ENCODE data around the gene BTBD18. TPM values are rescaled to one million over a fixed set of nuclear protein-coding genes. Genes with fewer than 3 reads are reported as not detected.

The BTBD18 gene, protein sequence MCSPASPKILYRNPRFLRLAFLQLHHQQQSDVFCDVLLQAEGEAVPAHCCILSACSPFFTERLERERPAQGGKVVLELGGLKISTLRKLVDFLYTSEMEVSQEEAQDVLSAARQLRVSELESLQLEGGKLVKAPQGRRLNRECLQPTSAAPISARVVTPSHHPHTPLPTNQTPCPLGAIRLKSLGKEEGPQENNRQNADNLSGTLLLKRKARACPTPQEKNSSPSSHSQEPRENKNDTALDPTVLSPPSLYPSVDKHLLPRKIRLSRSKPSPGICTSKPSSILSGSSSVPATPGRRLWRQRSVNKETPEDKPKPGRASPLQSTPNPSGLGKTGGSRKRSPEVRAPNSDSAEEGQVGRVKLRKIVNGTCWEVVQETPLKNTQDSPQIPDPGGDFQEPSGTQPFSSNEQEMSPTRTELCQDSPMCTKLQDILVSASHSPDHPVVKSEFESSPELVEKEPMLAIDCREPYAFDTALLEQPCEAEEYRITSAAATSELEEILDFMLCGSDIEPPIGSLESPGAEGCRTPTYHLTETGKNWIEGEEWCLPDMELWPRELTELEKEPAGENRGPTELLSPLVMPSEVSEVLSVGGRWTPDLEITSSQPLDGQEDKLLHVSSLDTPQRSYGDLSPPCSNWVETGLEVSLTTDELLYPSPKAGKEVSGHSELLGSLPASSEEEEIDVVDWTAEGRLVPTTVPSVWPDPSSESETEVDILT
- total RNA-seq (2014; rRNA removed; shearing (Covaris generic)), result not detected in 2 replicates

DNA sequence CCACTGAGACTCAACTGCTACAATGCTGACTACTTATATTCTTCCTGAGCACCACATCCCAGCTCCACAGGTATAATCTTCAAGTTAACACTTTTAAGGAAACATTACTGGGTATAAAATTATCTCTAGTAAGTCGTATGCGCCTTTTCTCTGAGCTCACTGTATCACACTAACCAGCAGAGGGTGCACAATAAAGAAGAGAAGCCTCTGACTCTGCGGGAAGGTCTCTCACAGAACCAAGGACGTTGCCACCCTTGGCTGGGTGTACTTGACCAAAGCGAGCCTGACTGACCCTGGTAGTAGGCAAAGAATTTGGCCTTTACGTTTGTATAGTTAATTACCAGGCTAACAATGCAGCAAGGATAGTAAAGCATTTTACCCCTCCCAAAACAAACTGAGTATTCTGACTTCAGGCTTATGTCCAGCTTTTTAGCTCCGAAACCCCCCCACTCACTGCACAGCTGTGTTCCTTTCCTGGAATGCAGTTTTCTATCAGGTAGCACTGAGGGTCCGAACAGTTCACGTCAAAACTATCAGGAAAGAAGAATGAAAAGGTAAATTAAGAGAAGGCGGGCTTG, at the start of gene BTBD18:
Gene BTBD18 (minus strand): TSS at position 144 of the 578 bp plus-strand sequence. CDS start 631 bp downstream, outside the sequence.
- in situ Hi-C loops (cut with HindIII; ENCODE audit: low sequenced_read_pairs), result no loop called here
- peak; percentile 19 for DNase-seq (ENCODE audit: low spot score)

DNA sequence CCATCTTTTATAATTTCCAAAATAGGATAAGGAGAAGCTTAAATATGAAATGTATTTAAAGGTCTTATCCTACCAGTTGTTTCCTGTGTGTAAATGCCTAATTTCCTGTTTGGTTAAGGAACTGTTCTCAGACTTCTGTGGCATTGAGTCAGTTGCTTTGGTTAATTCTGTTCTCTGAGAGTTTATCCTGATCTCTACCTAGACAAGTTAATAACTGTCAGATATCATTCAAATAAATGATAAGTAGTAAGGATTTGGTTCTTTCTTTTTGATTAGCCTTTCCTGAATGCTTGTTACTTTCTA, 49.5 kb upstream of the BTBD18 start:
- in situ Hi-C loops (cut with HindIII; ENCODE audit: low sequenced_read_pairs), result no loop called here
- no peak for DNase-seq (ENCODE audit: low spot score)

DNA sequence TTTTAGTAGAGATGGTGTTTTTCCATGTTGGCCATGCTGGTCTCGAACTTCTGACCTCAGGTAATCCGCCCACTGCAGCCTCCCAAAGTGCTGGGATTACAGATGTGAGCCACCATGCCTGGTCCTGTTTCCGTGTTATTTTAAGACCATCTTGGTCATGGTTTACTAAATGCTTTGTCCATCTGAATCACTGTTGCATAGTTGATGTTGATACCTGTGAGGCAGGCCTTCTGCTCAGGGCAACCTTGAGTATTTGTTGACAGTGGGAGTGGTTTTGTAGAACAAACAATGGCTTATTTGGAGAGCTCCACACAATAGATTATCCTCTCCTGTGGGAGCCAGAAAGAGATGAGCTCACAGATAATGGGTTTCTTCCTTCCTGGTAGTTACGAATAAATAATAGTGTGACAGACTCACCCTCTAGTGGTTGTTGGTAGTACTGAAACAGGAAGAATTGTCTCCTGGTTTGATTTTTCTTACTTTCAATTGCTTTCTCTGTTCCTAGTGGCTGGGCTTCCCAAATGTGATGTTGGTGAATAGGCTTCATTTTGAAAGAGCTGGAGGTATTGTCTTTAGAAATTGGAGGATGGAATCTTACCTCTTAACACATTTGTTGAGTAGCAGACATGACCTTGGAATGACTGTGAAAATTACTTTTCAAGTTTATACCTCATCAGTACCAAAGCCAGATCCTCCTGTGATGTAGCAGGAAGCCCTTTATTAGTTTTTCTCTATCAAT, 49.0 kb upstream of the BTBD18 start:
- peak; percentile 78 for DNase-seq (ENCODE audit: low spot score)
- in situ Hi-C loops (cut with HindIII; ENCODE audit: low sequenced_read_pairs), result no loop called here

DNA sequence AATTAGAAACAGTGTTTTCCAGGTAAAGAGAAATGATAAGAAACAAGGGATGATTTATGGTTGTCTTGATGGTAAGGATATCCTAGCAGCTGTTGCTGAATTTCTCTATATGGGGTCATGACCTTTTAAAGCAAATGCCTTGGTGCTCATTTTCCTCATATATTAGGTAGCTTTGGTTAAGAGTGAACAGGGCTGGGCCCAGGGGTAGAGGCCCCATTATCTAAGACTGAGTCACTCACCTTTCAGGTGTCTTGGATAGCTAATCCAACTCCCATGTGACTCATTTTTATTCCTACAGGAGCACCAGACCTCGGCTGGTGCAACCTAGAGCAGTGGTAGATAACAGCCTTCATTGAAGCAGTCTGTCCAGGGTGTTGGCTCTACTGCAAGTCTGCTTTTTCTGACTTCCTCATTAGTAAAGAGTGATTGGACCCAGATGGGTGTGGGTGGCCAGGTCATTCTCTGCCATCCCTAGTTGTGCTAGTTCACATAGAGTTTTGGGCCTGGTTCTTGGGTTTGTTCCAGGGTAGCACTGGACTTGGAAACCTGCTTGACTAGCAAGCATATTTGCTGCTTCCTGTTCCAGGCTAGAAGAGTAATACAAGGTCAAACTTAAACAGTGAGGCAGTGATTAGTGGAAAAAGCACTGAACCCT, 47.4 kb upstream of the BTBD18 start:
- in situ Hi-C loops (cut with HindIII; ENCODE audit: low sequenced_read_pairs), result no loop called here
- peak; percentile 37 for DNase-seq (ENCODE audit: low spot score)

DNA sequence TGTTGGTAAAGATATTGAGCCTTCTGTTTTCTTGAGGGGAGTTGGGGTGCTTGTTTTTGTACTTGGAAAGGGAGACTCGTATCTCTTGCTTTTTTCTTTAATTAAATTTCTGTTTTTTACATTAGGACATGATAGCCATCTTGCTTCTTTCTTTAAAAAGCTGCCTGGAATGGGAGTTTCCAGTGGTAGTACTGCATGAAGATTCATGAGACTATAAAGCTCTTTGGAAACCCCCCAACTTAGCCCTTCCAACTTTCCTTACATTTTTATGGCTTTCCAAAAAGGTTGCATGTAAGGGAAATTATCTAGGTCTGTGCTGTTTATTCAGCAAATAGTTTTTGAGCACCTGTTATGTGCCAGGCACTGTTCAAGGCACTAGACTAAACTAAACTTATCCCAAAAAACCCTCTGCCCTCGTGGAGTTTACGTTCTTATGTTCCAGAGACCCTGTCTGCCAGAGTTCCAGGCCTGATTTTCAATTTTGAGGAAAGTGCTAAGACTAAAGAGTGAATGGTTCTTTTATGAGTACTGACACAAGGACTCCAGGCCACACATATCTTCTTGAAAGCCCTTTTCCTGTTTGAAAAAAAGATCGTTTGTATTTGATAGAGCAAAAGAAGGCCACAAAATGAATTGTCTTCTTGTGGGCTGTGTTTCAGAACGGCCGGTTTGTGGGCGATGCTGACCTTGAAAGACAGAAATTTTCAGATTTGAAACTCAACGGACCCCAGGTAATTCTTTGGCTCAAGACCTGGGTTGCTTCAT, 41.9 kb upstream of the BTBD18 start:
- no peak for DNase-seq (ENCODE audit: low spot score)
- in situ Hi-C loops (cut with HindIII; ENCODE audit: low sequenced_read_pairs), result no loop called here

DNA sequence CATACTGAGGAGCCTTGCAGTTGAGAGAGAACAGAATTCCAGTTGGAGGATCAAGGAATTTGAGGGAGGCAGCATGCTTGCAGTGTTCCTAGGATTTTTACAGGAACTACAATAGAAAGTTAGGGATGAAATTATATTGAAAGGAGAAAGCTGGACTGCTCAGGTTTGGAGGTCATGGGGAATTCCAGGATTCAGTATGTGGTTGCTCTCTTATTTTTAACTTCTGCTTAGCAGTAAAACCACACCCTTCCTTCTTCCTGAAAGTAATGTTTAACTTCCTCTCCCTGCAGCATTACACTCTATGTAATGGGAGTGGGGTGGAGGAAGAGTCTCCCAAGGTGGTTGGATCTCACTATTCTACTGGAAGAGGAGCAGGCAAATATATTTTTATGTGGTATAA, 41.3 kb upstream of the BTBD18 start:
- in situ Hi-C loops (cut with HindIII; ENCODE audit: low sequenced_read_pairs), result no loop called here
- DNase-seq (ENCODE audit: low spot score), result no peak

DNA sequence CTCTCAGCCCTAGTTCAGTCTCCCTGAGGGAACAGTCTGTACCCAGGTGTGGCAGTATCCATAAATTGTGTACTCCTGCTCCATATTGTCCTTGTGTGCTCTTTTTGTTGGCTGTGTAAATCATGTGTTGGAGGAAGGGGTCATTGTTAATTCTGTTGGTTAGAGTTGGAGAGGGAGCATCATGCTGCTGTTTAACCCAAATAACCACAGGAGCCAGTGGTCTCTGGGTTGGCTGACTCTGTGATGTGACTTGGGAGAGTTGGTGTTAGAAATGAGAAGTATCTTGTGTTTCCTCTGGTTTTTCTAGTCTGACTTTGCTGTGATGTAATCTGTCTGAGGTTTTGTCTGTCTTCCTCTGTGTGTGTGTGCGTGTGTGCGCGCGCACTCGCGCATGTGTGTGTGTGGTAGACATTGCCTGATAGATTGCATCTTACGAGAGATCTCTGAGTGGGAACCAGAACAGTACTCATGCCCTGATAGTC, 40.5 kb upstream of the BTBD18 start:
- in situ Hi-C loops (cut with HindIII; ENCODE audit: low sequenced_read_pairs), result no loop called here
- DNase-seq (ENCODE audit: low spot score), result no peak

DNA sequence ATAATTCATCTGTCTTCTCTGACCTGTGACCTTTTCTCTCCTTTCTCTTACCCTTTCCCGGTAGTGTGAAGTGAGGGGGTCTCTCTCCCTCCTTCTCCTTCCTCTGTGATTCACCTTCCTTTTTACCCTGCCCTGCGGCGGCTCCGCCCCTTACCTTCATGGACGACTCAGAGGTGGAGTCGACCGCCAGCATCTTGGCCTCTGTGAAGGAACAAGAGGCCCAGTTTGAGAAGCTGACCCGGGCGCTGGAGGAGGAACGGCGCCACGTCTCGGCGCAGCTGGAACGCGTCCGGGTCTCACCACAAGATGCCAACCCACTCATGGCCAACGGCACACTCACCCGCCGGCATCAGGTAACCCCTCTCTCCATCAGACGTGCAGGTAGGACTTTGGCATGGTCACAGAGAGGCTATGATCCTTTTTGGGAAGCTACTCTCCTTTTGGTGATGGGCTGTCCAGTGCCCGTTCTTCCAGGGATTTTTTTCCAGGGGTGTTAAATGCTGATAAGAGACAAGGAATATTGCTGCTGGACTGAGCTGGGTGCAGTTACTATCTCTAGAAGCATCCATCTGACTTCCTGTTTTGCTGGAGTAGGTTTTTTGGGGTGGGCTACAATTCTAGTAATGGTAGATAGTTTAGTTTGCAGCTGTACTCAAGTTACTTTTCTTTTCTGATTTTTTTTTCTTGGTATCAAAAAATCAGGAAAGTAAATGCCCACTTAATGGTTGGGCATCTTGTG, 39.9 kb upstream of the BTBD18 start:
- in situ Hi-C loops (cut with HindIII; ENCODE audit: low sequenced_read_pairs), result no loop called here
- DNase-seq (ENCODE audit: low spot score), result no peak

DNA sequence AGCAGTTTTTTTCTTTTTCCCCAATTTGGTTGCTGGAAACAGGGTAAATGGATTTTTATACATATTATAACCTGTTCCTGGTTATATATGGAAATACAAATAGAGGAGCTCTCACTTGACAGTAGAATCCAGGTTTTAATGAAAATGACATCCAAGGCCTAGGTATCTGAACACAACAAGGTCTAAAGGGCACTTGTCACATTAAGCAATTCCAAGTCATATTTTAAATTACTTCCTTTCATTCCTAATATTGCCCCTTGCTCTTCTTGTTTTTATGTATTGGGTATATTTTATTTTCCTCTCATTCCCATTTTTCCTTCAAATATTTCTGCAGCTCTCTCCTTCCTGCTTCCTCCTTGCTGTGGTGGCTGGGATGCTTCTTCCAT, 37.1 kb upstream of the BTBD18 start:
- in situ Hi-C loops (cut with HindIII; ENCODE audit: low sequenced_read_pairs), result no loop called here
- DNase-seq (ENCODE audit: low spot score), result no peak

DNA sequence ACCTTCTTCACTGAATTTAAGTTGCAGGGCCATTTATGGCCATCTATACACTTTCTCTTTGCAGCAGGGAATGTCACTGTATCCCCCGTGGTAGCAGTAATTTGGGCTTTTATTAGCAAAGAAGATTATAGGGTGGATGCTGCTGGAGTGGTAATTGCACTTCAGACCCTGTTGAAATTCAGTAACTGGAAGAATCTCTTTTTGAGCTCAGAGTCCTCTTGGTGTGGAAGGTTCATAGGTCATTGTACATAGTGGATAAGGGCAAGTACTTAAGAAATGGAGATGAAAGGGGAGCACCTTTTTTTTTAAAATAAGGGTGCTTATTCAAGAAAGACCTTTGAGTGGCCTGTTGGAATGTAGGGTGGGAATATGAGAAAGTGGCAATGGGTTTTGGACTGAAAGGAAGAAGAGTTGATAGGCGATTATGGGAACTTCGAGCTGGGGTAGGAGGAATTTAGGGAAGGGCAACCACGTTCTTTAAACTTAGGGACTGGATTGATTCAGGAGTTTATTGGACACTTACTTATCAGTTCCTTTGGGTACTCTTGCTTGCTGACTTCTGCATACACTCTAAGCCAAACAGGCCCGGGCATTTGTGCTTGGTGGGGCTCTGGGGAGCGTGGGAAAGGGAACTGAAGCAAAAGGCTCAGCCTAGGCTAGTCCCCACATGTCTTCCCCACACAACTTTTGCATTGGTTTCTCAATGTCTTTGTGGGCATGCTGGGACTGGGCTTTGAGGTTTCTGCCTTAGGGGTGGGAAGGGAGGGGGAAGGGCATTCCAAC, 36.5 kb upstream of the BTBD18 start:
- no peak for DNase-seq (ENCODE audit: low spot score)
- in situ Hi-C loops (cut with HindIII; ENCODE audit: low sequenced_read_pairs), result no loop called here

DNA sequence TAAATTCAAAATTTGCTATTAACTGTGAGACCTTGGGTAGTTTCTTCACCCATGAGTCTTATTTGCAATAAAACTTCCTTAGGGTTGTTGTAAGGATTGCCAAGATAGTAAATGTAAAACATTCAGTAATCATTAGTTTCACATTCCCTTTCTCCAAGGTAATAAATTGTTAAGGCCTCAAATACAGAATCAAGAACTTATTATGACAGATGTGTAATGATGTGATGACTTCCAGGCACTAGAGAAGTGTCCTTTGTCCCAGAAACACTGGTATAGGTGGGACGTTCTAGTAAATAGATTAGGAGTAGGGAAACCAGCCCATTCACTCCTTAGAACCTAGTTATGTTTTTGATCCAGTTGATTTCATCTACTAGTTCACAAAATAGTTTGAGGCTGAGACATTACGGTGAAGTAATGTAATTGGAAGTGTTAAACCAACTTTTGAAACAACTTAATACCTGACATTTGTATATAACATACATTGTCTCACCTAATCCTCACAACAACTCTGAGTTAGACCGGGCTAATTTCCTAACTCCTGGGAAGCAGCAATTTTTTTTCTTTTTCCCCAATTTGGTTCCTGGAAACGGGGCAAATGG, 35.5 kb upstream of the BTBD18 start:
- in situ Hi-C loops (cut with HindIII; ENCODE audit: low sequenced_read_pairs), result no loop called here
- DNase-seq (ENCODE audit: low spot score), result no peak

DNA sequence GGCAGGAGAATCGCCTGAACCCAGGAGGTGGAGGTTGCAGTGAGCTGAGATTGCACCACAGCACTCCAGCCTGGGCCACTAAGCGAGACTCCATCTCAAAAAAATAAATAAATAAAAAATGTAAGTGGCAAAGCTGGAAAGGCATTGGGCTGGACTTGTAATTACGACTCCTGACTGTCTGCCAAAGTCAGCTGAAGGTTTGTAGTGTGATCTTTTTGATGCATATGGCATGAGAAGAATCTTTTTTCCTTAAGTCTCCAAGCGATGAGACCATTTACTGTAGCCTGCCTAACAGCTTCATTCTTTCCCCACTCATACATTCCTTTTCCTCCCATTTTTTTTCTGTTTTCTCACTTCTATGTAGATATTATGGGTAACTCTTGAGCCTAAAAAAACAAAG, 34.8 kb upstream of the BTBD18 start:
- no peak for DNase-seq (ENCODE audit: low spot score)
- in situ Hi-C loops (cut with HindIII; ENCODE audit: low sequenced_read_pairs), result no loop called here

DNA sequence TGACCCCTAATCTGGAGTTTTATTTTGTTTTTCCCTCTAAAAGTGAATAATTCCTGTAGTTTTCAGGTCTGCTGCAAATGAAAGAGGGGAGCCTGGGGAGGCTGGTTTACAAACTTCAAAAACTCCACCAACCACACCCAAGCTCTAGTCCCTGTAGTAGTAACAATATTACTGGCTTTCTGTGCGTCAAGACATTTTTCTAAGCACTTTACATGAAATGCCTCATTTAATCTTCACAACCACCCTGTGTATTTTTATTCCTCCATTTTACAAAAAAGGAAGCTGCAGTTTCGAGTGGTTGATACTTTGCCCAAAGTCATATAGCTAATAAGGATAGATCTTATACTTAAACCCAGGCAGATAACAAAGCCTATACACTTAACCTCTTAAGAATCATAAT, 33.5 kb upstream of the BTBD18 start:
- no peak for DNase-seq (ENCODE audit: low spot score)
- in situ Hi-C loops (cut with HindIII; ENCODE audit: low sequenced_read_pairs), result no loop called here

DNA sequence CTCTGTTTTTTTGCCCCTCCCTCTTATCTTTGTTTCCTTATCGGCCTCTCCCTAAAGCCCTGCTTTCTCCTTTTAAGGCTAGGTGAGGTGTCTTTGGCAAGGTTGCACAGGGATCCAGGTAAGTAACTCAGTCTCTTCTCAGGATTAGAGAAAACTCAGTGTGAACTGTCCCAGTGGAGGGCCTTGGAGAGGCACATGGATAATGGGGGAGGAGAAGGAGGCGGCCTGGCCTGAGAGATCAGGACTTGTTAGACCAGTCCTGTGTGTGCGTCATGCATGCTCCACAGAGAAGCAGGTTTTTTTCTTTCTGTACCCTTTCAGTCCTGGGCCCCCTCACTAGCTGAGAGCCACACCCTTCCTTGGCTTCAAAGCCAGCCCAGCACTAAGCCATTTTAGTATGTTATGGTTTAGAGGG, 29.9 kb upstream of the BTBD18 start:
- in situ Hi-C loops (cut with HindIII; ENCODE audit: low sequenced_read_pairs), result no loop called here
- no peak for DNase-seq (ENCODE audit: low spot score)

DNA sequence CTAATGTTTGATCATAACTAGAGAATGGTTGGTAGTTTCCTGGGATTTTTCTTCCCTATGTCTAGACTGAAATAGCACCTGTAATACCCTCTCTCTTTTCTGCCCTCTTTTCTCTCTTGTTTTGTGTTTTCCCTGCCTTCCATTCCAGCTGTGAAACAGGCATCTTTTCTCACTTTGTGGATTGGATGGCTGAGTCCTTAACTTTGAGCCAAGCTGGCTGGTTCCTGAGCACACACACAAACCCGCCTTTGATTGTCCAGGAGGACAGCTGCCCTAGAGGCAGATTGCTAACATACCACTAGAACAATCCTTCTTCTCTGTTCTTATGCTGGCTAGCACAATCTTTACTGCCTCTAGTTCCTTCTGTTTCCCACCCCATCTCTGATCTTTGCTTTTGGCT, 27.7 kb upstream of the BTBD18 start:
- in situ Hi-C loops (cut with HindIII; ENCODE audit: low sequenced_read_pairs), result no loop called here
- peak; percentile 22 for DNase-seq (ENCODE audit: low spot score)

DNA sequence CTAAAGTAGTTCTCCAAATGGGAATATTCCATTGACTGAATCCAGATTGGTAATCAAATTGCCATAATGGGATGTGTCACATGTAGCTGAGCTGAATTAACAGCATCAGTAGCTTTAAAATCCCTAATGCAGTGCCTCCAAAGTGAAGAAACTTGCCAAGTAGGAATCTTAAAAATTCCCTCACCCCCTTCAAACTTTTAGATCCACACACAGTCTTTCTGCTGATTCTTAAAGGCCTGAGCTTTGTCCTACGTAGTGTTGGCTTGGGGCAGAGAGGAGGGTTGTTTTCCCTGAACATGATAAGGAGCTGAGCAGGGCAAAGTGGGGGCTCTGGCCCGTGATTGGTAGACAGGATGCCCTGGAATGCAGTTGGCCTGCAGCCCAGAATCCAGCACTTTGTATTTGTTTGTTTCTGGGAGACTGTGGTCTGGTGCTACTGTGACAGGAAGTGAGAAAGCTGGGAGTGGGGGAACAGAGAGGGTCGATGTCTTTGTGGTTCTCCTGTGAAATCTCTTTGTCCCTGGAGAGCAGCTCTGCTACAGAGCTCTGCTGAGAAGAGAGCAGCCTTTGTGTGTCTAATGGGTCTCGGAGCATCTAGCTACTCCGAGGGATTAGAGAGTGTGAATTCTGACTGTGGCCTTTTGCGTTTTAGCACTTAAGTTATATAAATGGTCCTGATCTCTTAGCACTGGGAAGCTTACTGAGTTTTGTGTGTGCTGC, 26.9 kb upstream of the BTBD18 start:
- DNase-seq (ENCODE audit: low spot score), result peak; percentile 79
- in situ Hi-C loops (cut with HindIII; ENCODE audit: low sequenced_read_pairs), result no loop called here
